Keratinocyte (primary cell): ENCODE measurements around the gene SNX21. TPM values are rescaled to one million over a fixed set of nuclear protein-coding genes. Genes with fewer than 3 reads are reported as not detected.

Experiments used
- DNase-seq: peaks from one replicate; pipeline ENCODE4 v3.0.0-alpha.2; 2011; ENCODE audit warnings: low read depth, missing footprints, low spot score
- FAIRE-seq: peaks from 2 replicates; lab custom pipeline; 2011; peaks lifted over from hg19 to GRCh38; lab: Jason Lieb, UNC
- H2AFZ ChIP-seq: 2 replicates; pipeline ENCODE4 v1.6.0; 2012; ENCODE audit warnings: low read length, control low read depth, inconsistent platforms; ENCODE audit not compliant: control insufficient read depth
- H3K27ac ChIP-seq: 2 replicates; pipeline ENCODE4 v1.5.1; 2011; ENCODE audit warnings: low read length; ENCODE audit not compliant: control insufficient read depth, insufficient read depth
- H3K27me3 ChIP-seq: 3 replicates; pipeline ENCODE4 v1.6.0; 2011; ENCODE audit warnings: low read length; ENCODE audit not compliant: control insufficient read depth, insufficient read depth; ENCODE audit errors: extremely low read depth
- H3K36me3 ChIP-seq, 2 experiments: 2 replicates in 1 of 2; 3 replicates in 1 of 2; pipeline ENCODE4 v1.5.1; 2011; ENCODE audit warnings: low read length in 2 of 2, mild to moderate bottlenecking in 1 of 2; ENCODE audit not compliant: control insufficient read depth in 2 of 2, insufficient read depth in 2 of 2; ENCODE audit errors: extremely low read depth in 1 of 2
- H3K4me1 ChIP-seq: 3 replicates; pipeline ENCODE4 v1.5.1; 2011; ENCODE audit warnings: low read length; ENCODE audit not compliant: control insufficient read depth, insufficient read depth; ENCODE audit errors: extremely low read depth
- H3K4me2 ChIP-seq: 3 replicates; pipeline ENCODE4 v1.6.0; 2011; ENCODE audit warnings: low read depth, low read length; ENCODE audit not compliant: control insufficient read depth, insufficient read depth; ENCODE audit errors: extremely low read depth
- H3K4me3 ChIP-seq, 3 experiments: fragments of 200-600 bp in 1 of 3; sonication (generic) in 1 of 3; 2 replicates in 2 of 3; 3 replicates in 1 of 3; pipeline ENCODE4 v1.5.1; 2011 to 2016; ENCODE audit warnings: low read length in 3 of 3, mild to moderate bottlenecking in 3 of 3, control low read depth in 2 of 3, inconsistent platforms in 1 of 3, low read depth in 1 of 3, mixed read lengths in 1 of 3, mixed run types in 1 of 3, moderate library complexity in 1 of 3; ENCODE audit not compliant: control insufficient read depth in 2 of 3, insufficient read depth in 2 of 3; ENCODE audit errors: extremely low read depth in 1 of 3
- H3K79me2 ChIP-seq: 2 replicates; pipeline ENCODE4 v1.6.0; 2012; ENCODE audit warnings: low read length; ENCODE audit not compliant: control insufficient read depth, insufficient read depth
- H3K9ac ChIP-seq: 3 replicates; pipeline ENCODE4 v1.6.0; 2011; ENCODE audit warnings: low read length; ENCODE audit not compliant: control insufficient read depth, insufficient read depth; ENCODE audit errors: extremely low read depth
- H3K9me1 ChIP-seq: 3 replicates; pipeline ENCODE4 v1.6.0; 2011; ENCODE audit warnings: low read length; ENCODE audit not compliant: control insufficient read depth, insufficient read depth; ENCODE audit errors: extremely low read depth
- H3K9me3 ChIP-seq: 2 replicates; pipeline ENCODE4 v1.5.1; 2012; ENCODE audit warnings: low read depth, low read length; ENCODE audit not compliant: control insufficient read depth
- H4K20me1 ChIP-seq: 3 replicates; pipeline ENCODE4 v1.6.0; 2011; ENCODE audit warnings: low read length; ENCODE audit not compliant: control insufficient read depth, insufficient read depth; ENCODE audit errors: extremely low read depth
- CTCF ChIP-seq, 3 experiments: IDR thresholded peaks in 1 of 3; conservative IDR thresholded peaks in 1 of 3; optimal IDR thresholded peaks in 1 of 3; 2 replicates in 2 of 3; 3 replicates in 1 of 3; pipeline versions ENCODE3 to v1.5.1; 2011; ENCODE audit warnings: low read length in 3 of 3, mild to moderate bottlenecking in 3 of 3, moderate library complexity in 2 of 3, control low read depth in 1 of 3, inconsistent platforms in 1 of 3; ENCODE audit not compliant: insufficient read depth in 2 of 3; ENCODE audit errors: extremely low read depth in 1 of 3
- EZH2 ChIP-seq: IDR thresholded peaks from one replicate; pipeline ENCODE4 v1.6.1; 2012; ENCODE audit warnings: inconsistent platforms, mild to moderate bottlenecking, low read length, moderate library complexity
- dilution Hi-C: fragments of 300-500 bp; cut with MboI; formaldehyde crosslinking; loops from one replicate; pipeline ENCODE4 v1.7.0; 2020; ENCODE audit warnings: low sequenced_read_pairs; ENCODE audit not compliant: extremely low pct_ligation_motif_present
- polyA plus RNA-seq, 5 experiments: library from polyadenylated mRNA; depleted of rRNA in 3 of 5; stranded (reverse) in 3 of 5; stranded (forward) in 1 of 5; unstranded in 1 of 5; fragments of >200 nt; gene quantifications; 1 replicate in 1 of 5; 2 replicates in 3 of 5; 3 replicates in 1 of 5; pipeline versions ENCODE4 v1.2.1 to v1.2.3, GENCODE V29; 2011 to 2012; ENCODE audit warnings: missing spikeins in 2 of 5, low read depth in 1 of 5, low replicate concordance in 1 of 5

The SNX21 gene
- polyA plus RNA-seq, 1 donor (not counting 4 experiments of a cell fraction or from before 2014, with no cell fraction given), result 5.2 TPM

- dilution Hi-C loops, result no loop called here
- H3K9me1 ChIP-seq, result no peaks in the 10 kb centered on the region
- H2AFZ ChIP-seq, result no peak overlapping the region
- TF ChIP-seq EZH2 (no peak), CTCF (optimal IDR thresholded peaks at IDR 0.05 in 1 of 3, IDR thresholded peaks at IDR 0.05 in 1 of 3, conservative IDR thresholded peaks at IDR 0.05 in 1 of 3; ENCODE audit: extremely low read depth in 1 of 3, insufficient read depth in 2 of 3, low read length in 3 of 3) (no peak)
- no peaks in the 10 kb centered on the region for H4K20me1 ChIP-seq
- H3K79me2 ChIP-seq, result peaks cover 11% of the 10 kb centered on the region
- DNase-seq (no peak), FAIRE-seq (no peak)
- H3K4me1 ChIP-seq, result no peaks in the 10 kb centered on the region
- no peak overlapping the region for H3K4me2 ChIP-seq
- H3K36me3 ChIP-seq, result peaks cover 5 to 6% of the 10 kb centered on the region in 2 experiments
- no peak overlapping the region for H3K9ac ChIP-seq
- H3K4me3 ChIP-seq, result no peak overlapping the region
- no peaks in the 10 kb centered on the region for H3K27me3 ChIP-seq
- H3K27ac ChIP-seq, result no peak overlapping the region
- no peaks in the 10 kb centered on the region for H3K9me3 ChIP-seq
These were observed 44.6 kb downstream of the SNX21 start for GRCh38 chr20:45878076-45878761.

- TF ChIP-seq CTCF (optimal IDR thresholded peaks at IDR 0.05 in 1 of 3, IDR thresholded peaks at IDR 0.05 in 1 of 3, conservative IDR thresholded peaks at IDR 0.05 in 1 of 3; ENCODE audit: extremely low read depth in 1 of 3, insufficient read depth in 2 of 3, low read length in 3 of 3), result no peak
- no peak for TF ChIP-seq EZH2
- Histone ChIP-seq H3K9me1 (no peaks in the 10 kb centered on the region), H3K4me2 (peak within 1 kb of the TSS; percentile 93), H3K4me1 (peaks cover 10% of the 10 kb centered on the region), H3K9me3 (no peaks in the 10 kb centered on the region), H3K27me3 (no peaks in the 10 kb centered on the region), H2AFZ (peak within 1 kb of the TSS; percentile 60), H3K4me3 (peak within 1 kb of the TSS; percentile 66 to 94 (median 77)), H3K79me2 (peaks cover 15% of the 10 kb centered on the region), H4K20me1 (no peaks in the 10 kb centered on the region), H3K36me3 (peaks cover 11 to 13% of the 10 kb centered on the region in 2 experiments), H3K27ac (peak within 1 kb of the TSS; percentile 80), H3K9ac (peak within 1 kb of the TSS; percentile 94)
- FAIRE-seq, result peak; percentile 92
- dilution Hi-C loops, result no loop called here
- peak; percentile 92 for DNase-seq
These were observed 47.6 kb downstream of the SNX21 start, which contains the start of gene ZSWIM1 for GRCh38 chr20:45880988-45881788. TSS of gene ZSWIM1 (plus strand) at chr20:45881227. CDS start at chr20:45882593, 1,366 bp downstream.
